UCSD-AML1 (cell line): ENCODE results near the gene TSACC.

Experiments used
- DNase-seq: peaks from one replicate; lab custom pipeline; 2025; ENCODE audit not compliant: unreplicated experiment; lab: John Stamatoyannopoulos, UW

The TSACC gene

DNA sequence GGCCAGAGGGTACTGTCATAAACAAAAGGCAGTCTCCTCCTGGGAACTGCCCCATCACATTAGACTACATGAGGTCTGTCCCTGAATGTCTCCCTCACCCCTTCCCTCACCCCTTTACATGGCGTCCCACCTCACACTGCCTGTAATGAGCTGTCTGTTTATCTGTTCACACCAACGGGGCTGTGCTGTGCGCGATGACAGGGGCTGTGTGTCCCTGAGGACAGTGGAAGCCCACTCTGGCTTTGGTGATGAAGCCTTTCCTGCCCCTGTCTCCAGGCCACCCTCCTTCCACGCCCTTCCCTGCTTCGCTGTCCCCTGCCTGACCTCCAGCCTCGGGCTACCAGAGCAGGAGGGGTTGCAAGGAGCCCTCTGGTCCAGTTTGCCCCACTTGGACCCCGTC is 53.4 kb downstream of the TSACC start:
- DNase-seq: no peak

DNA sequence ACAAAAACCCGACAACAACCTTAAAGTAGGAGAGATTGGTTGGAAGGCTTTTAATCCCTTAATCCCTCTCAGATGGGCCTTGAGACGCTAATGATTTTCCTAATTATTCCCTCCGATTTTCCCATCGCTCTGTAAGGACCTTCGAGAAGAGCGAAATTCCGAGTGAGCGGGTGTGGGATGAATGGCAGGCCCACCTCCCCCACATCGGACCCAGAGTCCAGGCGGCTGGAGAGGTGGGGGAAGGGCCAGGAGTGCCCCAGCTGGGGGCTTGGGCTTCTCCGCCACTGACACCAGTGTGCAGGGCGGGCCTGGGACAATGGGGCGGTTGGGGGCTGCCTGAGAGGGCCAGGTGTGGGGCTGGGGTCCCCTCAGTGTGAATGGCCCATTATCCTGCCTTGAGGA is 54.1 kb downstream of the TSACC start:
- no peak for DNase-seq

DNA sequence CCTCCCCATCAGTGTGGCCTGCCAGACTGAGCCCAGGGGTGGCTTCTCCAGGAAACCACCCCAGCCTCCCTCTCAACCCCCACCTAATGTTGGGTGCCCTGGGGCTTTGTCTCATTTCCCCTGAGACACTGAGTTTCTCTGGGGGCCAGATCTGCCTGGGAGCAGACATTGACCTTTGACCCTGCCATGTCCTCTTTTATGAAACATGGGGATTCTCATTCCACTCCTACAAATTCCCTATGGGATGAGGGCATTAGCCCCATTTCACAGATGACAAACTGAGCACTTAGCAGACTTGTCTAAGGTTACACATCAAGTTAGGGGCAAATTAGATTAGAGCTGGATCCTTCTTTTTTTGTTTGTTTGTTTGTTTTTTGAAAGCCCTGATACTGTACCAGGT is 54.8 kb downstream of the TSACC start:
- no peak for DNase-seq

DNA sequence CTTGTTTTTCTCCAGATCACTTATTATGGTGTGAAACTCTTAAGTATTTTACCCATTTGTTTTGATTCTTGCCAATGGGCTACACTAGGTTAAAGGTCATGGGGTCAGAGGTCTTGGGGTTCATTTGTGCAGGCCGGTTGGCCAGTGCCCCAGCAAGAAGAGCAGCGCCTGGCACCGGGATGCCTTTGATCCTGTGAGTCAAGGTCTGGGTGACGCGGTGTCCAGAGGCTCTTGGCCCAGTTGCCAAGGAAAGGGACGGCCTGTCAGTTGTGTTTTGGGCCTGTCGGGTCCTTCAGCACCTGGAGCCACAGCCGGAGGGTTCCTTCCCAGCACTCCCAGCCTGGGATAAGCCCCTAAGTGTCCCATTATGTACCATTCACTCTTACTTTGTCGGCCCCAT is 55.8 kb downstream of the TSACC start:
- no peak for DNase-seq

DNA sequence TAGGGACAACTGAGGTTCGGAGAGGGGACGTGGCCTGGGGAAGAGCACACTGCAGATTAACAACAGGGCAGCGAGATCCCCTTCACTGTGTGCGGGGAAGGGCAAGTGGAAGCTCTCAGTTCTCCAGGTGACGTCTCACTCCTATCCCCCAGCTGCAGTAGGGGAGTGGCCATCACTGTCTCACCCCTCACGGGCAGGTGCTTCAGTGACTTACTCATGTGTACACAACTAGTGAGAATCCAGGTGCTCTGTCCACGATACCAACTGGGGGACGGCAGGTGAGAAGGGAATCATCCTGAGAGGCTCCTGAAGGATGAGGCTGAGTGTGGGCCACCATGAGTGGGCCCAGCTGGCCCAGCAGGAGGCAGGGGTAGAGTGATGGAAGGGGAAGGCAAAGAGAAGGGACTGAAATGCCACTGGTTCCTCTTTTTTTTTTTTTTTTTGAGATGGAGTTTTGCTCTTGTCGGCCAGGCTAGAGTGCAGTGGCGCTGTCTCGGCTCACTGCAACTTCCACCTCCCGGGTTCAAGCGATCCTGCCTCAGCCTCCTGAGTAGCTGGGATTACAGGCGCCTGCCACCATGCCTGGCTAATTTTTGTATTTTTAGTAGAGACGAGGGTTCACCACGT is 56.6 kb downstream of the TSACC start:
- DNase-seq: peak; percentile 41
